Measurements from ENCODE around the gene HDAC4. TPM values are rescaled to one million over a fixed set of nuclear protein-coding genes. Genes with fewer than 3 reads are reported as not detected.

The HDAC4 gene
- total RNA-seq, 2 experiments from 2014 or later: 22.6 to 24.5 TPM

DNA sequence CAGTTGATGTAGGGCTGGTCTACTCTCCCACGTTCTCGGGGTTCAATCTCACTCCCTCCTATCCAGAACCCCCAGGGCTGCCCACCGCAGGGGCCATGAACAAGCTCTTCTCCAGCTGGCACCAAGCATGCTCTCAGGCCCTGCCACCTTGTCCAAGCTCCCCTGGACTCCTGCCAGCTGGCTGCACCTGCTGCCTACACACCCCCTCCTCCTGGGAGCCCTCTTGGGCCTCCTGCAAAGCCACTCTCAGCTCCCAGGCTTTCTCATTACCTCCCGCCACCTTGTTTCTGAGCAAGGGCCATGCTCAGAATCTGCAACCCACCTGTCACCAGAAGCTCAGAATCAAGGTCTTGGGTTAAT is 56.0 kb downstream of the HDAC4 start:
- POLR2A ChIA-PET: interaction anchor here (0.6 kb wide), 1 partner anchor 69 kb away, joined by 4 read pairs; no protein-coding TSS in a partner anchor
- CTCF ChIA-PET: interaction anchor here (0.8 kb wide), 1 partner anchor 1170 kb away, joined by 3 read pairs; no protein-coding TSS in a partner anchor
- intact Hi-C loops (cut with micrococcal nuclease): no loop called here
- no peak overlapping the region for H3K4me3 Mint-ChIP-seq
- peaks cover 16% of the 10 kb centered on the region for H3K4me1 Mint-ChIP-seq (ENCODE audit: low read depth)
- ATAC-seq: no peak
- TF ChIP-seq, protein P1, sequence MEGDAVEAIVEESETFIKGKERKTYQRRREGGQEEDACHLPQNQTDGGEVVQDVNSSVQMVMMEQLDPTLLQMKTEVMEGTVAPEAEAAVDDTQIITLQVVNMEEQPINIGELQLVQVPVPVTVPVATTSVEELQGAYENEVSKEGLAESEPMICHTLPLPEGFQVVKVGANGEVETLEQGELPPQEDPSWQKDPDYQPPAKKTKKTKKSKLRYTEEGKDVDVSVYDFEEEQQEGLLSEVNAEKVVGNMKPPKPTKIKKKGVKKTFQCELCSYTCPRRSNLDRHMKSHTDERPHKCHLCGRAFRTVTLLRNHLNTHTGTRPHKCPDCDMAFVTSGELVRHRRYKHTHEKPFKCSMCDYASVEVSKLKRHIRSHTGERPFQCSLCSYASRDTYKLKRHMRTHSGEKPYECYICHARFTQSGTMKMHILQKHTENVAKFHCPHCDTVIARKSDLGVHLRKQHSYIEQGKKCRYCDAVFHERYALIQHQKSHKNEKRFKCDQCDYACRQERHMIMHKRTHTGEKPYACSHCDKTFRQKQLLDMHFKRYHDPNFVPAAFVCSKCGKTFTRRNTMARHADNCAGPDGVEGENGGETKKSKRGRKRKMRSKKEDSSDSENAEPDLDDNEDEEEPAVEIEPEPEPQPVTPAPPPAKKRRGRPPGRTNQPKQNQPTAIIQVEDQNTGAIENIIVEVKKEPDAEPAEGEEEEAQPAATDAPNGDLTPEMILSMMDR (IDR thresholded peaks at IDR 0.05): no peak
- H3K9me3 Mint-ChIP-seq: no peaks in the 10 kb centered on the region
- no peak for DNase-seq
- peaks cover 3% of the 10 kb centered on the region for H3K36me3 Mint-ChIP-seq (ENCODE audit: low read depth)
- H3K27me3 Mint-ChIP-seq: no peaks in the 10 kb centered on the region
- no peak overlapping the region for H3K27ac Mint-ChIP-seq

DNA sequence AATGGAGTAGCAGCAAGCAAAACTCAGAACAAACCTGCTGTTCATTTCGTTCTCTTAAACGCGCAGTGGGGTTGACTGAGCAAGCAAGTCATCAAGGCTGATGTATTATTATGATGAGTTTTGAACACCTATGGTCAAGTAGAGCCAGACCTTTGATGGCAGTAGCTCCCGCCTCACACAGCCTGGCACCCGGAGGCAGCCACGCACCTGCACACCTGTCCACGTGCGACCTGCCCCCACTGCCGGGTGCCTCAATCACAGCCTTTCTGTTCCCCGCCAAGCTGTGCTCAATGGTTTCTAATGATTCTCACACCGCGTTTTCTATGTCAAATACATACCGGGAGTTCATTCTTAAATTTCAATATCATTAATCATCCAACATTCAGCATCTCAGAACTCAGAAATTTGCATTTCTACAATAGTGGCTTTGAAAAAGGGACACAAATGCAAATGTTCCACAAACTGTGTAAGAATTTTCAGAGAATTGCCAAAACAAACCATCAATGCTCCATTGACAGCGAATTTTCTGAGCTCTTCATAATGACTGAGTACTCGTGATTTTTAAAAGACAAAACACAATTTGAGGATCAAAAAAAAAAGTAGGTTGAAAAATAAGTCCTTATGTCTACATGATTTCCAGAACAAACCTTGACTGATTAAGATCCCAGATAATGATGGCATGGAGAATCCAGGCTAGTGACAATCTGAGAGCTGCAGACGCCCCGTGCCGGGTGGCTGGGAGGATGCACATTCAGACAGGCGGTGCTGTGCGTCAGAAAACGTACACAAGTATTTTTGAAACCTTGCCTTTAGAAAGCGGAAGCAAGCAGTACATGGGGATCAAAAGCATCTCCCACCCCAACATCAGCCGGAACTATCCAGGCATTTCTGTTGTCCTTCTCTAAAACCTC is 56.6 kb downstream of the HDAC4 start:
- H3K27me3 Mint-ChIP-seq: no peaks in the 10 kb centered on the region
- CTCF ChIA-PET: interaction anchor here (0.8 kb wide), 1 partner anchor 1170 kb away, joined by 3 read pairs; no protein-coding TSS in a partner anchor
- ATAC-seq (no peak), DNase-seq (no peak)
- peaks cover 6% of the 10 kb centered on the region for H3K36me3 Mint-ChIP-seq (ENCODE audit: low read depth)
- H3K4me1 Mint-ChIP-seq (ENCODE audit: low read depth): peaks cover 22% of the 10 kb centered on the region
- no peak overlapping the region for H3K4me3 Mint-ChIP-seq
- H3K9me3 Mint-ChIP-seq: no peaks in the 10 kb centered on the region
- intact Hi-C loops (cut with micrococcal nuclease): no loop called here
- H3K27ac Mint-ChIP-seq: no peak overlapping the region
- POLR2A ChIA-PET: interaction anchor here (0.6 kb wide), 1 partner anchor 69 kb away, joined by 4 read pairs; no protein-coding TSS in a partner anchor
- TF ChIP-seq, protein P1 (IDR thresholded peaks at IDR 0.05): no peak

DNA sequence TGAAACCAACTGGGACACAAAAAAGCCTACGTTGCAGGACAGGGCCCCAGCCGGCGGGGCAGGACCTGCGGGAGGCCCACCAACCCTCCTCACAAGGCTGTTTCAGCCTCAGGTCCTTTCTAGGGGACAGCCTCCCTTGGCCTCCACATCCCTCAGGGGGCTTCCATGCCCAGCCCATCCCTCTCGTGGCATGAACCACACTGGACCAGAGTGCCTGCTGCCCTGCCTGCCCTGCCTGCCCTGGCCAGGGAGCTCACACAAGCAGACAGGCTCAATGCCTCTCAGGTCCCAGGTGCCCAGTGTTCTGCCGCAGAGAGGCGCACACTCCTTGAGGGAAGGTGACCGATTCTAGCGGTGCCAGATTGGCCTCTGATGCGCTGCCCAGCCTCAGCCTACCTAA is 57.4 kb downstream of the HDAC4 start:
- ChIA-PET POLR2A (no interaction called here), CTCF (no interaction called here)
- Mint-ChIP-seq H3K36me3 (ENCODE audit: low read depth) (peaks cover 4% of the 10 kb centered on the region), H3K9me3 (no peaks in the 10 kb centered on the region), H3K4me3 (no peak overlapping the region), H3K4me1 (ENCODE audit: low read depth) (peaks cover 27% of the 10 kb centered on the region), H3K27ac (no peak overlapping the region), H3K27me3 (no peaks in the 10 kb centered on the region)
- TF ChIP-seq, protein P1 (IDR thresholded peaks at IDR 0.05): no peak
- DNase-seq (no peak), ATAC-seq (no peak)
- intact Hi-C loops (cut with micrococcal nuclease): no loop called here

DNA sequence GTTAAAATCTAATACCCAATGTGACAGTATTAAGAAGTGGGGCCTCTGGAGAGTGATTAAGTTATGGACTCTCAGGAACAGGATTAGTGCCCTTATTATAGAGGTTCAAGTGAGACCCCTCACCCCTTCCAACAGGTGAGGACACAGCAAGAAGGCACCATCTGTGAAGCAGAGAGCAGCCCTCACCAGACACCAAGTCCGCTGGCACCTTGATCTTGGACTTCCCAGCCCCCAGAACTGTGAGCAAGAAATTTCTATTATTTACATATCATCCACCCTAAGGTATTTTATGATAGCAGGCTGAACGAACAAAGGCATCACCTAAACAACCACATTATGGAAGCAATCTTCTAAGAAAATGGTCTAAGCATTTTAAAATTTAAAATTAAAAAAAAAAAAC is 59.0 kb downstream of the HDAC4 start:
- Mint-ChIP-seq H3K27ac (no peak overlapping the region), H3K27me3 (no peaks in the 10 kb centered on the region), H3K36me3 (ENCODE audit: low read depth) (peaks cover 6% of the 10 kb centered on the region), H3K4me3 (no peak overlapping the region), H3K9me3 (no peaks in the 10 kb centered on the region), H3K4me1 (ENCODE audit: low read depth) (peaks cover 27% of the 10 kb centered on the region)
- TF ChIP-seq, protein P1 (IDR thresholded peaks at IDR 0.05): no peak
- POLR2A ChIA-PET: no interaction called here
- ATAC-seq (no peak), DNase-seq (no peak)
- intact Hi-C loops (cut with micrococcal nuclease): no loop called here
- CTCF ChIA-PET: interaction anchor here (1.3 kb wide), 2 partner anchors 34 to 39 kb away, joined by 3 read pairs; no protein-coding TSS in a partner anchor

DNA sequence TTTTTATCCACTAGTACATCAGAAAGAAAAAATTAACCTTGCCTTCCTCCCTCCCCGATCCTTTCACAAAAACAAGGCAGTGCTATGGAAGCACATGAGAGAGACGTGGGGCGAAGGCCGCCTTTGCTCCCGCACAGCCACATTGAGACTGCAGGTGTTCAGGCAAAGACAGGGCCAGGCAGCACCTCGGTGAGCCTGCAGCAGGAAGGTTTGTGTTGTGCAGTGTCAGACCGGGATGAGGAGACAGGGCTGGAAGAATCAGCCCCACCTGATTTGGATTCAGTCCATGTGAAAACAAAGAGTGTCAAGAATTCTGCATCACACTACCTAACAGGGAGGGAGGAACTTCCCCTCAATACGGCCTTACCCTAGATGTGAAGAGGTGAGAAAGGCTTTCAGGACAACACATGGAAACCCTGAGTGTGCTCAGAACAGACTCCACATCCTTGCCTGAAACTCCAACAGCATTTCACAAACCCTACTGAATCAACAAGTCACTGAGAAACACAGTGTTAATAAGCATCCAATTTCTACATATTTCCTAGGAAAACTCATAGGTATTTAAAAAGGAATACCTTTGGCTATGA is 59.6 kb downstream of the HDAC4 start:
- CTCF ChIA-PET: no interaction called here
- Mint-ChIP-seq H3K9me3 (no peaks in the 10 kb centered on the region), H3K36me3 (ENCODE audit: low read depth) (peaks cover 8% of the 10 kb centered on the region), H3K4me3 (no peak overlapping the region), H3K27ac (no peak overlapping the region), H3K27me3 (no peaks in the 10 kb centered on the region), H3K4me1 (ENCODE audit: low read depth) (peaks cover 27% of the 10 kb centered on the region)
- TF ChIP-seq, protein P1 (IDR thresholded peaks at IDR 0.05): no peak
- no peak for DNase-seq
- ATAC-seq: no peak
- intact Hi-C loops (cut with micrococcal nuclease): no loop called here
- POLR2A ChIA-PET: no interaction called here

Data from activated CD8-positive, alpha-beta T cell treated with anti-CD3 and anti-CD28 coated beads for 36 hours (primary cell).